Kidney epithelial cell (primary cell): ENCODE measurements around the gene GLRA3. TPM values are rescaled to one million over a fixed set of nuclear protein-coding genes. Genes with fewer than 3 reads are reported as not detected.

Experiments used
- DNase-seq: peaks from one replicate; pipeline ENCODE4 v3.0.0-alpha.2; 2010; ENCODE audit warnings: low read depth
- H3K27me3 ChIP-seq: 2 replicates; pipeline ENCODE4 v1.6.0; 2011; ENCODE audit warnings: low read length; ENCODE audit not compliant: control insufficient read depth, insufficient read depth
- H3K36me3 ChIP-seq: 2 replicates; pipeline ENCODE4 v1.5.1; 2011; ENCODE audit warnings: low read length; ENCODE audit not compliant: control insufficient read depth, insufficient read depth
- H3K4me3 ChIP-seq: 2 replicates; pipeline ENCODE4 v1.5.1; 2011; ENCODE audit warnings: low read depth, mild to moderate bottlenecking, control low read depth, low read length
- CTCF ChIP-seq: IDR thresholded peaks from 2 replicates; pipeline ENCODE4 v1.5.1; 2011; ENCODE audit warnings: mild to moderate bottlenecking, moderate library complexity, low read length, control low read depth, inconsistent platforms; ENCODE audit not compliant: insufficient read depth, poor library complexity, severe bottlenecking
- total RNA-seq: library from RNA; depleted of rRNA; stranded (reverse); fragments of >200 nt; gene quantifications from 2 replicates; pipeline ENCODE4 v1.2.3, GENCODE V29; 2015

Gene GLRA3
- total RNA-seq, 1 donor from 2014 or later: not detected

GRCh38 chr4:174713181-174713580 lies 115.9 kb downstream of the GLRA3 start:
- DNase-seq: no peak
- no peak for TF ChIP-seq CTCF
- H3K36me3 ChIP-seq: no peaks in the 10 kb centered on the region
- H3K4me3 ChIP-seq: no peak overlapping the region
- no peaks in the 10 kb centered on the region for H3K27me3 ChIP-seq

DNA sequence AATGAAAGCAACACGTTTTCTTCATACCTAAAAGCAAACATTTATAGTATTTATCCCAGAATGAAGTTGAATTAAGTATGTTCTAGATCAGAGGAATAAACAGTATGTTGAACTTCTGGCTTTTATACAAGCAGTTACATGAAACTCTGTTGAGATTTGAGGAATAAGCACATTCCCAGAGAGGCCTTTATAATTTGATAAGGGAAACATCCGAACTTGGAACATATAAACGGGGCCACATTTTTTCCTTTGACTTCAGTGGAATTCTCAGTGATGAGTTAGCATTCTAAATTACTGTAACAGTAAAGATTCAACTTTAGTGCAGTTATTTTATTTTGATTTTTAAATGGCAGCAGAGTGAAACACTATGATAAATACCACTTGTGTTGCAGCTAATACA lies 119.5 kb downstream of the GLRA3 start:
- DNase-seq: no peak
- Histone ChIP-seq H3K27me3 (no peaks in the 10 kb centered on the region), H3K36me3 (no peaks in the 10 kb centered on the region), H3K4me3 (no peak overlapping the region)
- TF ChIP-seq CTCF: no peak

- H3K36me3 ChIP-seq: no peaks in the 10 kb centered on the region
- H3K27me3 ChIP-seq: no peaks in the 10 kb centered on the region
- no peak for DNase-seq
- TF ChIP-seq CTCF: no peak
- H3K4me3 ChIP-seq: no peak overlapping the region
Measured at GRCh38 chr4:174708381-174708780, 120.7 kb downstream of the GLRA3 start.

GRCh38 chr4:174707902-174708301 lies 121.1 kb downstream of the GLRA3 start:
- Histone ChIP-seq H3K36me3 (no peaks in the 10 kb centered on the region), H3K4me3 (no peak overlapping the region), H3K27me3 (no peaks in the 10 kb centered on the region)
- TF ChIP-seq CTCF: no peak
- no peak for DNase-seq

DNA sequence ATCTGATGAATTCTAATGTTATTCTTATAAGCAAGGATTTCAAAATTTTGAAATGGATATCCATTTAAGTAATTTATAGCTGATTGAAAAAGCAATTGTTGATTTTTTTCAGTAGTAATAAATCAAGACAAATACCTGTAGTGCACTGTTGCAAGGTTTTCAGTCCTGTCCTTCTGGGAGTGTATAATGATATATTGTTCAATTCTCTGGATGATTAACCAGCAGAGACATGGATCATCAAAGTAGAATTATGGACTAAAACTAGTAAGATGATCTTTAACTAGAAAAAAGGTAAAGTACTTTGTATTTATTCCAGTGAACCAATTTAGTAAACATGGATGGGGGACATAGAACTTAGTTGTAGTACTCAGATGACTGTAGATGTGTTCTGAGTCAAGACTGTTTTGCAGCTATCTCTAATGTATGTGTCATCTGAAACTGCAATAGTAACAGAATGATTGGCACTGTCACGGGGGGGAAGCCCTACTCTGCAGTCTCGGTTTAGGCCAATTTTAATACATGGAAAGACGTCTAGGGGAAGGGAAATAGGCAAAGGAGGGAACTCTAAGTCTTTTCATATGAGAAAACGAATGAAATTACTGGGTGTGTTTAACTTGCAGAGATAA lies 121.9 kb downstream of the GLRA3 start:
- H3K4me3 ChIP-seq: no peak overlapping the region
- no peak for DNase-seq
- TF ChIP-seq CTCF: no peak
- H3K36me3 ChIP-seq: no peaks in the 10 kb centered on the region
- no peaks in the 10 kb centered on the region for H3K27me3 ChIP-seq

DNA sequence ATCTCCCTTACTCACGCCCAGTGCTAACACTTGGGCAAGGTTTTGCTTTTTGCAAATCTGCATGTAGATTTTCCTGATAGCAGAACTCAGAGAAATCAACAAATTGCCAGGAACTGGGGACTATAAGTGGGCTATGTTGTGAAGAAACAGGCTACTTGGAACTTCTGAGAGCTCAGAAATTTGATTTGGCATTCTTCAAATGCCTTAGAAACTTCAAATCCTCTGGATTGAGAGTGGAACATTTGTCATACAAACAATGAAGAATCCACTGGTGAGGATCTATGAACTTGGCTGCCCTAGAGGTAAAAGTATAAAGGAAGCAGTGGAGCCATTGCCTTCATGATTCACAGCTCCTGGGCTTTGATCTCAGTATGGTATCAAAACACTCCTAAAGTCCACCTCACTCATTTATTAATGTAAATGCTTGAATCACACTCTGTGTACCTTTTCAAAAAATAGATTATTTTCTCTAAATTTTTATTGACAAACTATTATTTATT lies 126.0 kb downstream of the GLRA3 start:
- TF ChIP-seq CTCF: no peak
- Histone ChIP-seq H3K36me3 (no peaks in the 10 kb centered on the region), H3K4me3 (no peak overlapping the region), H3K27me3 (no peaks in the 10 kb centered on the region)
- no peak for DNase-seq
